WTC11 (cell line): ENCODE results near the gene IQCK. TPM values are rescaled to one million over a fixed set of nuclear protein-coding genes. Genes with fewer than 3 reads are reported as not detected.

Source experiments
- ATAC-seq: fragments of 200-7000 bp; cut with Tn5 transposase; 2 replicates; pipeline ENCODE4 v1.10.0; 2021; ENCODE audit warnings: mild to moderate bottlenecking, moderate library complexity
- CTCF ChIA-PET: fragments of 300-600 bp; sonication (Branson Sonifier 250); formaldehyde crosslinking; loops from one replicate; lab custom pipeline; 2021; ENCODE audit warnings: antibody characterized with exemption; lab: Charles Lee
- POLR2A ChIA-PET: fragments of 350-600 bp; sonication (Branson Sonifier 250); formaldehyde crosslinking; loops from one replicate; lab custom pipeline; 2021; ENCODE audit warnings: antibody characterized with exemption; lab: Charles Lee
- DNase-seq: peaks from one replicate; pipeline ENCODE4 v3.0.0; 2021; ENCODE audit warnings: low spot score
- H3K27ac Mint-ChIP-seq: 2 replicates; pipeline ENCODE4 v1.8.0; 2021; ENCODE audit warnings: mixed read lengths
- H3K27me3 Mint-ChIP-seq: 2 replicates; pipeline ENCODE4 v1.8.0; 2021; ENCODE audit warnings: low read depth, mild to moderate bottlenecking, moderate library complexity, mixed read lengths
- H3K36me3 Mint-ChIP-seq: 2 replicates; pipeline ENCODE4 v1.8.0; 2021; ENCODE audit warnings: mixed read lengths
- H3K4me1 Mint-ChIP-seq: 2 replicates; pipeline ENCODE4 v1.8.0; 2022; ENCODE audit warnings: mixed read lengths
- H3K4me3 Mint-ChIP-seq: 2 replicates; pipeline ENCODE4 v1.8.0; 2021; ENCODE audit warnings: mild to moderate bottlenecking, moderate library complexity, mixed read lengths
- H3K9me3 Mint-ChIP-seq: 2 replicates; pipeline ENCODE4 v1.8.0; 2021; ENCODE audit warnings: mixed read lengths
- ATF1 ChIP-seq: sonication (generic); formaldehyde crosslinking; IDR thresholded peaks from 2 replicates; pipeline ENCODE4 v1.8.1; 2023; ENCODE audit warnings: mild to moderate bottlenecking, moderate library complexity, missing genetic modification reagents
- CREB1 ChIP-seq: sonication (generic); formaldehyde crosslinking; IDR thresholded peaks from 2 replicates; pipeline ENCODE4 v1.8.0; 2023; ENCODE audit warnings: mild to moderate bottlenecking, missing genetic modification reagents
- ESRRA ChIP-seq: sonication (generic); formaldehyde crosslinking; IDR thresholded peaks from 2 replicates; pipeline ENCODE4 v1.8.1; 2022; ENCODE audit warnings: mild to moderate bottlenecking, missing genetic modification reagents, borderline replicate concordance
- FOXJ3 ChIP-seq: sonication (generic); formaldehyde crosslinking; IDR thresholded peaks from 2 replicates; pipeline ENCODE4 v1.9.0; 2021; ENCODE audit warnings: missing genetic modification reagents, mild to moderate bottlenecking, borderline replicate concordance
- FOXK1 ChIP-seq: sonication (generic); formaldehyde crosslinking; IDR thresholded peaks from 2 replicates; pipeline ENCODE4 v1.8.0; 2022; ENCODE audit warnings: mild to moderate bottlenecking, moderate library complexity, missing genetic modification reagents
- GTF2I ChIP-seq: fragments of 250-450 bp; sonication (Bioruptor Pico); conservative IDR thresholded peaks from 2 replicates; pipeline ENCODE4 v1.4.0; 2021; ENCODE audit warnings: mild to moderate bottlenecking
- HMGA2 ChIP-seq: fragments of 250-450 bp; sonication (Bioruptor Pico); IDR thresholded peaks from 2 replicates; pipeline ENCODE4 v1.4.0; 2021; ENCODE audit warnings: mild to moderate bottlenecking, moderate library complexity
- JUN ChIP-seq: sonication (generic); formaldehyde crosslinking; IDR thresholded peaks from 2 replicates; pipeline ENCODE4 v1.8.0; 2023; ENCODE audit warnings: mild to moderate bottlenecking, missing genetic modification reagents
- SOX15 ChIP-seq: fragments of 250-450 bp; sonication (Bioruptor Pico); IDR thresholded peaks from 2 replicates; pipeline ENCODE4 v1.9.0; 2021; ENCODE audit warnings: mild to moderate bottlenecking
- TCF7 ChIP-seq: sonication (generic); formaldehyde crosslinking; IDR thresholded peaks from 2 replicates; pipeline ENCODE4 v1.8.0; 2022; ENCODE audit warnings: mild to moderate bottlenecking, low read depth, missing genetic modification reagents, moderate library complexity
- ZNF138 ChIP-seq: sonication (generic); formaldehyde crosslinking; conservative IDR thresholded peaks from 2 replicates; pipeline ENCODE4 v1.8.1; 2022; ENCODE audit warnings: mild to moderate bottlenecking, moderate library complexity, missing genetic modification reagents
- ZNF263 ChIP-seq: sonication (generic); formaldehyde crosslinking; IDR thresholded peaks from 2 replicates; pipeline ENCODE4 v1.8.1; 2022; ENCODE audit warnings: low read depth, mild to moderate bottlenecking, moderate library complexity, missing genetic modification reagents
- ZNF317 ChIP-seq: sonication (generic); formaldehyde crosslinking; IDR thresholded peaks from 2 replicates; pipeline ENCODE4 v1.8.1; 2023; ENCODE audit warnings: low read depth, mild to moderate bottlenecking, moderate library complexity, missing genetic modification reagents, borderline replicate concordance
- ZNF396 ChIP-seq: fragments of 250-450 bp; sonication (Bioruptor Pico); IDR thresholded peaks from 2 replicates; pipeline ENCODE4 v1.8.0; 2021; ENCODE audit warnings: mild to moderate bottlenecking, moderate library complexity, borderline replicate concordance
- ZNF423 ChIP-seq: fragments of 250-450 bp; sonication (Bioruptor Pico); IDR thresholded peaks from 2 replicates; pipeline ENCODE4 v2.1.2; 2022; ENCODE audit warnings: mild to moderate bottlenecking, moderate library complexity
- total RNA-seq: library from RNA; stranded (reverse); gene quantifications from 3 replicates; pipeline ENCODE4 v1.2.3, GENCODE V29; 2021
- TF ChIP-seq, protein P1 (sequence below): sonication (generic); formaldehyde crosslinking; IDR thresholded peaks from 2 replicates; pipeline ENCODE4 v1.8.1; 2022; ENCODE audit warnings: mild to moderate bottlenecking, missing genetic modification reagents, moderate library complexity, borderline replicate concordance
- TF ChIP-seq, protein P2 (sequence below): sonication (generic); formaldehyde crosslinking; IDR thresholded peaks from 2 replicates; pipeline ENCODE4 v1.8.1; 2023; ENCODE audit warnings: mild to moderate bottlenecking, missing genetic modification reagents
- TF ChIP-seq, protein P3 (sequence below): sonication (generic); formaldehyde crosslinking; IDR thresholded peaks from 2 replicates; pipeline ENCODE4 v1.8.1; 2022; ENCODE audit warnings: missing genetic modification reagents, borderline replicate concordance
- TF ChIP-seq, protein P4 (sequence below): sonication (generic); formaldehyde crosslinking; IDR thresholded peaks from 2 replicates; pipeline ENCODE4 v1.8.0; 2023; ENCODE audit warnings: missing genetic modification reagents
- TF ChIP-seq, protein P5 (sequence below): sonication (generic); formaldehyde crosslinking; IDR thresholded peaks from 2 replicates; pipeline ENCODE4 v1.8.0; 2023; ENCODE audit warnings: missing genetic modification reagents, mild to moderate bottlenecking, borderline replicate concordance
- TF ChIP-seq, protein P6 (sequence below): sonication (generic); formaldehyde crosslinking; IDR thresholded peaks from 2 replicates; pipeline ENCODE4 v1.8.0; 2022; ENCODE audit warnings: missing genetic modification reagents

IQCK gene
- total RNA-seq, 1 experiment from 2014 or later: 5.8 TPM

DNA sequence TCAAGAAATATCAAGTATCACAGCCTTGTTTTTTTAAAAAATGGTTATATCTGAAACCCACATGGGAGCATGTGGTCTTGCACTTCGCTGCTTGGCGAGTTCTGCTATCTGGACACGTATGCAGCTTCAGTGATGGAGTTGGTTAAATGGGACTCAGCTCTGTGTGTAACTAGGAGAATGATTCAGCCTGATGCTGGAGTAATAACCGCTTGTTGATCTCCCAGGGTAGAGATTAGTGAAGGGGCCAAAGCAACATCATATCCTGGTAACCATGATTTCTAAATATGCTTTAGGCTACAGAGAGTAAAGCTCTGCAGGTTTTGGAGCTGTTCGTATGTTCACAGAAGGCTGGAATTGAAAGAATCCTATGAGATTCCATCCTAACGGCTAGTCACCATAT is 63.2 kb downstream of the IQCK start (continued):
- TF ChIP-seq HMGA2 (no peak), FOXK1 (CRISPR knock-in tag) (no peak), ZNF423 (CRISPR knock-in tag) (no peak), GTF2I (no peak), CREB1 (no peak)
- TF ChIP-seq, protein P1, sequence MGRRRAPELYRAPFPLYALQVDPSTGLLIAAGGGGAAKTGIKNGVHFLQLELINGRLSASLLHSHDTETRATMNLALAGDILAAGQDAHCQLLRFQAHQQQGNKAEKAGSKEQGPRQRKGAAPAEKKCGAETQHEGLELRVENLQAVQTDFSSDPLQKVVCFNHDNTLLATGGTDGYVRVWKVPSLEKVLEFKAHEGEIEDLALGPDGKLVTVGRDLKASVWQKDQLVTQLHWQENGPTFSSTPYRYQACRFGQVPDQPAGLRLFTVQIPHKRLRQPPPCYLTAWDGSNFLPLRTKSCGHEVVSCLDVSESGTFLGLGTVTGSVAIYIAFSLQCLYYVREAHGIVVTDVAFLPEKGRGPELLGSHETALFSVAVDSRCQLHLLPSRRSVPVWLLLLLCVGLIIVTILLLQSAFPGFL: no peak
- TF ChIP-seq, protein P2, sequence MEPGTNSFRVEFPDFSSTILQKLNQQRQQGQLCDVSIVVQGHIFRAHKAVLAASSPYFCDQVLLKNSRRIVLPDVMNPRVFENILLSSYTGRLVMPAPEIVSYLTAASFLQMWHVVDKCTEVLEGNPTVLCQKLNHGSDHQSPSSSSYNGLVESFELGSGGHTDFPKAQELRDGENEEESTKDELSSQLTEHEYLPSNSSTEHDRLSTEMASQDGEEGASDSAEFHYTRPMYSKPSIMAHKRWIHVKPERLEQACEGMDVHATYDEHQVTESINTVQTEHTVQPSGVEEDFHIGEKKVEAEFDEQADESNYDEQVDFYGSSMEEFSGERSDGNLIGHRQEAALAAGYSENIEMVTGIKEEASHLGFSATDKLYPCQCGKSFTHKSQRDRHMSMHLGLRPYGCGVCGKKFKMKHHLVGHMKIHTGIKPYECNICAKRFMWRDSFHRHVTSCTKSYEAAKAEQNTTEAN (CRISPR knock-in tag): no peak
- TF ChIP-seq, all 79 proteins: peak for 0

DNA sequence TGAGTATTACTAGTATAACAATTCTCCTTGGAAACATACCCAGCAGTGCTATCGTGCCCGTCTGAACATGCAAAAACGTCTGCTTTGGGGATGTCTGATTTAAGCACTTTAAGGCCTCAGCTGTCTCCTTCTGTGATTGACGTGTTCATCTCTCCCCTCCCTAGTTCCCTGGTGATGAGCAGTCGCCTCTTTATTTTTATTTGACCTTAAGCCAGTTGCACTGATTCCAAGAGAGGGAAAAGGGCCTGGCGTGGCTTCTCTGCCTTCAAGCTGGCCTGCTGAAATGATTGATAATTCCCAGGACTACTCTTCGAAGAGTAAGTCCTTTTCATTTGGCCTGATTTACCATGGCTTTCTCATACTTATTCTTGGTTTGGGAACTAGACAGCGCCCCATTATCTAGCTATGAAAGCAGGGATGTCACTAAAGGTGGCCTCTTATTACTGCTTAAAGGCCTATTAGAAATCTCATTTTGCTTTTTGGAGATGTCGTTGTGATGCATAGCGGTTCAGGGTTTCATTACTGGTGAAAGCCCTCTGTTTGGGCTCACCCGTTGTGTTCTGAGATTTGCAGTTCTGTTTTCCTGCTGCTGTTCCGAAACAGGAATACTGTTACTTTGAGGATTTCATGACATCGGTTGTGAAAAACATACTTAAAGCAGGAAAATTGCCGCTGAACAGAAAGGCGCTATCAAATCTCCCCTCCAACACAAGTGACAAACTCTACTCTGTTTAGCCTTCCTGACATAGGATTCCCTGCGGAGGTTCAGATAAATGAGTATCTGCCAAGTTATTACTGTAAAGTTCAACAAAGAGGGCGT is 65.5 kb downstream of the IQCK start:
- H3K27ac Mint-ChIP-seq: peak overlapping the region; percentile 65; the same call in 1 of the 2 replicates
- ChIA-PET POLR2A (no interaction called here), CTCF (no interaction called here)
- H3K4me1 Mint-ChIP-seq: peaks cover 19% of the 10 kb centered on the region
- DNase-seq: no peak
- no peaks in the 10 kb centered on the region for H3K27me3 Mint-ChIP-seq
- no peak for TF ChIP-seq FOXJ3 (CRISPR knock-in tag)
- no peak for TF ChIP-seq ATF1 (CRISPR knock-in tag)
- no peak for TF ChIP-seq ZNF263
- TF ChIP-seq JUN (CRISPR knock-in tag): no peak
- TF ChIP-seq ESRRA: no peak
- TF ChIP-seq, protein P3, sequence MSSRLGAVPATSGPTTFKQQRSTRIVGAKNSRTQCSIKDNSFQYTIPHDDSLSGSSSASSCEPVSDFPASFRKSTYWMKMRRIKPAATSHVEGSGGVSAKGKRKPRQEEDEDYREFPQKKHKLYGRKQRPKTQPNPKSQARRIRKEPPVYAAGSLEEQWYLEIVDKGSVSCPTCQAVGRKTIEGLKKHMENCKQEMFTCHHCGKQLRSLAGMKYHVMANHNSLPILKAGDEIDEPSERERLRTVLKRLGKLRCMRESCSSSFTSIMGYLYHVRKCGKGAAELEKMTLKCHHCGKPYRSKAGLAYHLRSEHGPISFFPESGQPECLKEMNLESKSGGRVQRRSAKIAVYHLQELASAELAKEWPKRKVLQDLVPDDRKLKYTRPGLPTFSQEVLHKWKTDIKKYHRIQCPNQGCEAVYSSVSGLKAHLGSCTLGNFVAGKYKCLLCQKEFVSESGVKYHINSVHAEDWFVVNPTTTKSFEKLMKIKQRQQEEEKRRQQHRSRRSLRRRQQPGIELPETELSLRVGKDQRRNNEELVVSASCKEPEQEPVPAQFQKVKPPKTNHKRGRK (CRISPR knock-in tag): no peak
- TF ChIP-seq, protein P4, sequence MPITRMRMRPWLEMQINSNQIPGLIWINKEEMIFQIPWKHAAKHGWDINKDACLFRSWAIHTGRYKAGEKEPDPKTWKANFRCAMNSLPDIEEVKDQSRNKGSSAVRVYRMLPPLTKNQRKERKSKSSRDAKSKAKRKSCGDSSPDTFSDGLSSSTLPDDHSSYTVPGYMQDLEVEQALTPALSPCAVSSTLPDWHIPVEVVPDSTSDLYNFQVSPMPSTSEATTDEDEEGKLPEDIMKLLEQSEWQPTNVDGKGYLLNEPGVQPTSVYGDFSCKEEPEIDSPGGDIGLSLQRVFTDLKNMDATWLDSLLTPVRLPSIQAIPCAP (CRISPR knock-in tag): no peak
- no peak for TF ChIP-seq ZNF138 (CRISPR knock-in tag)
- no peak for TF ChIP-seq GTF2I
- TF ChIP-seq, protein P5, sequence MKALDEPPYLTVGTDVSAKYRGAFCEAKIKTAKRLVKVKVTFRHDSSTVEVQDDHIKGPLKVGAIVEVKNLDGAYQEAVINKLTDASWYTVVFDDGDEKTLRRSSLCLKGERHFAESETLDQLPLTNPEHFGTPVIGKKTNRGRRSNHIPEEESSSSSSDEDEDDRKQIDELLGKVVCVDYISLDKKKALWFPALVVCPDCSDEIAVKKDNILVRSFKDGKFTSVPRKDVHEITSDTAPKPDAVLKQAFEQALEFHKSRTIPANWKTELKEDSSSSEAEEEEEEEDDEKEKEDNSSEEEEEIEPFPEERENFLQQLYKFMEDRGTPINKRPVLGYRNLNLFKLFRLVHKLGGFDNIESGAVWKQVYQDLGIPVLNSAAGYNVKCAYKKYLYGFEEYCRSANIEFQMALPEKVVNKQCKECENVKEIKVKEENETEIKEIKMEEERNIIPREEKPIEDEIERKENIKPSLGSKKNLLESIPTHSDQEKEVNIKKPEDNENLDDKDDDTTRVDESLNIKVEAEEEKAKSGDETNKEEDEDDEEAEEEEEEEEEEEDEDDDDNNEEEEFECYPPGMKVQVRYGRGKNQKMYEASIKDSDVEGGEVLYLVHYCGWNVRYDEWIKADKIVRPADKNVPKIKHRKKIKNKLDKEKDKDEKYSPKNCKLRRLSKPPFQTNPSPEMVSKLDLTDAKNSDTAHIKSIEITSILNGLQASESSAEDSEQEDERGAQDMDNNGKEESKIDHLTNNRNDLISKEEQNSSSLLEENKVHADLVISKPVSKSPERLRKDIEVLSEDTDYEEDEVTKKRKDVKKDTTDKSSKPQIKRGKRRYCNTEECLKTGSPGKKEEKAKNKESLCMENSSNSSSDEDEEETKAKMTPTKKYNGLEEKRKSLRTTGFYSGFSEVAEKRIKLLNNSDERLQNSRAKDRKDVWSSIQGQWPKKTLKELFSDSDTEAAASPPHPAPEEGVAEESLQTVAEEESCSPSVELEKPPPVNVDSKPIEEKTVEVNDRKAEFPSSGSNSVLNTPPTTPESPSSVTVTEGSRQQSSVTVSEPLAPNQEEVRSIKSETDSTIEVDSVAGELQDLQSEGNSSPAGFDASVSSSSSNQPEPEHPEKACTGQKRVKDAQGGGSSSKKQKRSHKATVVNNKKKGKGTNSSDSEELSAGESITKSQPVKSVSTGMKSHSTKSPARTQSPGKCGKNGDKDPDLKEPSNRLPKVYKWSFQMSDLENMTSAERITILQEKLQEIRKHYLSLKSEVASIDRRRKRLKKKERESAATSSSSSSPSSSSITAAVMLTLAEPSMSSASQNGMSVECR (CRISPR knock-in tag): no peak
- no peak for TF ChIP-seq SOX15
- TF ChIP-seq ZNF396 (CRISPR knock-in tag): no peak
- TF ChIP-seq TCF7 (CRISPR knock-in tag): no peak
- no peak for TF ChIP-seq ZNF317 (CRISPR knock-in tag)
- TF ChIP-seq, protein P6, sequence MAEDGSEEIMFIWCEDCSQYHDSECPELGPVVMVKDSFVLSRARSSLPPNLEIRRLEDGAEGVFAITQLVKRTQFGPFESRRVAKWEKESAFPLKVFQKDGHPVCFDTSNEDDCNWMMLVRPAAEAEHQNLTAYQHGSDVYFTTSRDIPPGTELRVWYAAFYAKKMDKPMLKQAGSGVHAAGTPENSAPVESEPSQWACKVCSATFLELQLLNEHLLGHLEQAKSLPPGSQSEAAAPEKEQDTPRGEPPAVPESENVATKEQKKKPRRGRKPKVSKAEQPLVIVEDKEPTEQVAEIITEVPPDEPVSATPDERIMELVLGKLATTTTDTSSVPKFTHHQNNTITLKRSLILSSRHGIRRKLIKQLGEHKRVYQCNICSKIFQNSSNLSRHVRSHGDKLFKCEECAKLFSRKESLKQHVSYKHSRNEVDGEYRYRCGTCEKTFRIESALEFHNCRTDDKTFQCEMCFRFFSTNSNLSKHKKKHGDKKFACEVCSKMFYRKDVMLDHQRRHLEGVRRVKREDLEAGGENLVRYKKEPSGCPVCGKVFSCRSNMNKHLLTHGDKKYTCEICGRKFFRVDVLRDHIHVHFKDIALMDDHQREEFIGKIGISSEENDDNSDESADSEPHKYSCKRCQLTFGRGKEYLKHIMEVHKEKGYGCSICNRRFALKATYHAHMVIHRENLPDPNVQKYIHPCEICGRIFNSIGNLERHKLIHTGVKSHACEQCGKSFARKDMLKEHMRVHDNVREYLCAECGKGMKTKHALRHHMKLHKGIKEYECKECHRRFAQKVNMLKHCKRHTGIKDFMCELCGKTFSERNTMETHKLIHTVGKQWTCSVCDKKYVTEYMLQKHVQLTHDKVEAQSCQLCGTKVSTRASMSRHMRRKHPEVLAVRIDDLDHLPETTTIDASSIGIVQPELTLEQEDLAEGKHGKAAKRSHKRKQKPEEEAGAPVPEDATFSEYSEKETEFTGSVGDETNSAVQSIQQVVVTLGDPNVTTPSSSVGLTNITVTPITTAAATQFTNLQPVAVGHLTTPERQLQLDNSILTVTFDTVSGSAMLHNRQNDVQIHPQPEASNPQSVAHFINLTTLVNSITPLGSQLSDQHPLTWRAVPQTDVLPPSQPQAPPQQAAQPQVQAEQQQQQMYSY: no peak
- TF ChIP-seq, all 79 proteins: peak for 0
- Mint-ChIP-seq H3K4me3 (no peak overlapping the region), H3K9me3 (no peaks in the 10 kb centered on the region), H3K36me3 (no peaks in the 10 kb centered on the region)
- no peak for ATAC-seq
